NB4 (cell line): Measurements from ENCODE around the gene CASZ1.

ENCODE experiments used
- CTCF ChIP-seq: IDR thresholded peaks from one replicate; pipeline ENCODE4 v1.5.1; 2012; ENCODE audit warnings: low read depth, low read length
- MAX ChIP-seq: IDR thresholded peaks from 2 replicates; pipeline ENCODE4 v1.6.1; 2011; ENCODE audit warnings: low read depth, low read length
- MYC ChIP-seq: IDR thresholded peaks from 2 replicates; pipeline ENCODE4 v1.6.1; 2011; ENCODE audit warnings: low read depth, low read length
- POLR2A ChIP-seq: IDR thresholded peaks from 2 replicates; pipeline ENCODE4 v1.6.1; 2011; ENCODE audit warnings: mild to moderate bottlenecking; ENCODE audit not compliant: insufficient read length; ENCODE audit errors: extremely low read depth

- no peak for TF ChIP-seq CTCF
- TF ChIP-seq POLR2A: no peak
- TF ChIP-seq MAX: no peak
- no peak for TF ChIP-seq MYC
These were observed 181.8 kb downstream of the CASZ1 start for GRCh38 chr1:10614377-10615225.
